Type B pancreatic cell (in vitro differentiated cells): Measurements from ENCODE around the gene LBP. TPM values are rescaled to one million over a fixed set of nuclear protein-coding genes. Genes with fewer than 3 reads are reported as not detected.
A peak's percentile ranks its signal among the peaks of the same experiment; 100 is the strongest.

ENCODE experiments used
- DNase-seq: peaks from one replicate; pipeline ENCODE4 v3.0.0; 2021; ENCODE audit warnings: mixed read lengths; ENCODE audit not compliant: unreplicated experiment; ENCODE audit errors: extremely low spot score
- H3K27ac Mint-ChIP-seq: 2 replicates; pipeline ENCODE4 v1.8.0; 2021; ENCODE audit warnings: mild to moderate bottlenecking, mixed read lengths
- H3K27me3 Mint-ChIP-seq: 2 replicates; pipeline ENCODE4 v1.8.0; 2021; ENCODE audit warnings: mixed read lengths
- H3K36me3 Mint-ChIP-seq: 2 replicates; pipeline ENCODE4 v1.8.0; 2021; ENCODE audit warnings: mixed read lengths
- H3K4me1 Mint-ChIP-seq: one replicate; pipeline ENCODE4 v1.8.0; 2021; ENCODE audit warnings: mixed read lengths; ENCODE audit not compliant: unreplicated experiment
- H3K4me3 Mint-ChIP-seq: 2 replicates; pipeline ENCODE4 v1.8.0; 2021; ENCODE audit warnings: mild to moderate bottlenecking, mixed read lengths
- H3K9me3 Mint-ChIP-seq: 2 replicates; pipeline ENCODE4 v1.8.0; 2021; ENCODE audit warnings: mixed read lengths
- total RNA-seq: library from RNA; stranded (reverse); gene quantifications from 2 replicates; pipeline ENCODE4 v1.2.1, GENCODE V29; 2021; ENCODE audit warnings: low replicate concordance
- TF ChIP-seq, protein P1 (sequence below): fragments of 200-600 bp; sonication (generic); conservative IDR thresholded peaks from 2 replicates; pipeline ENCODE4 v1.5.0; 2021; ENCODE audit warnings: antibody characterized with exemption, mild to moderate bottlenecking

LBP gene
- total RNA-seq, 1 donor from 2014 or later: not detected

DNA sequence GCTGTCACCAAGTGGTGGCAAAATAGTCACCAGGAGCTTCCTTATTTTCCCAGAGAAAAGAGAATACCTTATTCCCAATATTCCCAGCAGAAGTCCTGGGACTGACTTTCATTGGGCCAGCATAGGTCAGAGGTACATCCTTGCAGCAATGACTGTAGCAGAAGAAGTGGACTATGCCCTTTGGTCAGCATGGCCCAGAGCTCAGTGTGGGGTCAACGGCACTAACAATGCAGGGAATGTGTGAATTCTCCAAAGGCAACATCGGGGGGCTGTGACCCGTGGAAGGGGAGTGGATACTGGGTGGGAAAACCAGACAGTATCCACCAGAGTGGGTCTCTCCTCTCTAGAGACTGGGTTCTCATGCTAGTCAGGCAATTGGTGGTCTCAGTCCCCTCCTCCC lies 15.6 kb upstream of the LBP start:
- Mint-ChIP-seq H3K27ac (no peak overlapping the region), H3K4me3 (no peak overlapping the region), H3K36me3 (no peaks in the 10 kb centered on the region), H3K27me3 (peaks cover 20% of the 10 kb centered on the region), H3K9me3 (no peaks in the 10 kb centered on the region), H3K4me1 (no peaks in the 10 kb centered on the region)
- no peak for DNase-seq
- TF ChIP-seq, protein P1, sequence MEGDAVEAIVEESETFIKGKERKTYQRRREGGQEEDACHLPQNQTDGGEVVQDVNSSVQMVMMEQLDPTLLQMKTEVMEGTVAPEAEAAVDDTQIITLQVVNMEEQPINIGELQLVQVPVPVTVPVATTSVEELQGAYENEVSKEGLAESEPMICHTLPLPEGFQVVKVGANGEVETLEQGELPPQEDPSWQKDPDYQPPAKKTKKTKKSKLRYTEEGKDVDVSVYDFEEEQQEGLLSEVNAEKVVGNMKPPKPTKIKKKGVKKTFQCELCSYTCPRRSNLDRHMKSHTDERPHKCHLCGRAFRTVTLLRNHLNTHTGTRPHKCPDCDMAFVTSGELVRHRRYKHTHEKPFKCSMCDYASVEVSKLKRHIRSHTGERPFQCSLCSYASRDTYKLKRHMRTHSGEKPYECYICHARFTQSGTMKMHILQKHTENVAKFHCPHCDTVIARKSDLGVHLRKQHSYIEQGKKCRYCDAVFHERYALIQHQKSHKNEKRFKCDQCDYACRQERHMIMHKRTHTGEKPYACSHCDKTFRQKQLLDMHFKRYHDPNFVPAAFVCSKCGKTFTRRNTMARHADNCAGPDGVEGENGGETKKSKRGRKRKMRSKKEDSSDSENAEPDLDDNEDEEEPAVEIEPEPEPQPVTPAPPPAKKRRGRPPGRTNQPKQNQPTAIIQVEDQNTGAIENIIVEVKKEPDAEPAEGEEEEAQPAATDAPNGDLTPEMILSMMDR: no peak

DNA sequence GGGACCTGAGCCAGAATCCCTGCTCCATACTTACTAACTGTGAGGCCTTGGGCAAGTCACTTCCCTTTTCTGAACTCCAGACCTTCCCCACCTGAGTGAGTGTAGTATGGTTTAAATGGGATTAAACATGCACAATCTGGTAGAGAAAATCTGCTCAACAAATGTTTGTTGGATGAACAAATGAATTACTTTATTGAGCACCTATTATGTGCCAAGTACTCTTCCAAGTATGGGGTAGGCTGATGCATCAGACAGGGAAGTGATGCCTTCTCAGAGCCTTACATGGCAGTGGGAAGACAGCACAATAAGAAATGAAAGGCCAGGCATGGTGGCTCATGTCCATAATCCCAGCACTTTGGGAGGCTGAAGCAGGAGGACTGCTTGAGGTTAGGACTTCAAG lies 15.0 kb upstream of the LBP start:
- Mint-ChIP-seq H3K27me3 (peaks cover 23% of the 10 kb centered on the region), H3K9me3 (no peaks in the 10 kb centered on the region), H3K4me3 (no peak overlapping the region), H3K27ac (no peak overlapping the region), H3K4me1 (peaks cover under 1% of the 10 kb centered on the region), H3K36me3 (no peaks in the 10 kb centered on the region)
- TF ChIP-seq, protein P1: no peak
- DNase-seq: no peak

DNA sequence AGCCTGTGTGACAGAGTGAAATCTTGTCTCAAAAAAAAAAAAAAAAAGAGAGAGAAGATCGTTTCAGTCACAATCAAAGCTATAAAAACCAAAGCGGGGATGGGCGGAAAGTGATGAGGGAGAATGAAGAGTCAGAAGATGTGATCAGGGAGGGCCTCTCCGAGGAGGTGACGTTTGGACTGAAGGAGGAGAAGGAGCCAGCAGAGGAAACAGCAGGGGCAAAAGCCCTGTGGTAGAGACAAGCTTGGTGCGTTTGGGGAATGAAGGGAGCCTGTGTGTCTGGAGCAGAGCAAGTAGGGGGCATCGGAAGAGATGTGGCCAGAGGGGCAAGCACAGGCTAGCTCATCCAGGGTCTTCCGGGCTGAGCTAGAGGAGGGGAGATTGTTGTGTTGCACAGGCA lies 14.5 kb upstream of the LBP start:
- Mint-ChIP-seq H3K9me3 (no peaks in the 10 kb centered on the region), H3K27ac (no peak overlapping the region), H3K4me1 (peaks cover 4% of the 10 kb centered on the region), H3K27me3 (peaks cover 27% of the 10 kb centered on the region), H3K4me3 (no peak overlapping the region), H3K36me3 (no peaks in the 10 kb centered on the region)
- TF ChIP-seq, protein P1: no peak
- no peak for DNase-seq

DNA sequence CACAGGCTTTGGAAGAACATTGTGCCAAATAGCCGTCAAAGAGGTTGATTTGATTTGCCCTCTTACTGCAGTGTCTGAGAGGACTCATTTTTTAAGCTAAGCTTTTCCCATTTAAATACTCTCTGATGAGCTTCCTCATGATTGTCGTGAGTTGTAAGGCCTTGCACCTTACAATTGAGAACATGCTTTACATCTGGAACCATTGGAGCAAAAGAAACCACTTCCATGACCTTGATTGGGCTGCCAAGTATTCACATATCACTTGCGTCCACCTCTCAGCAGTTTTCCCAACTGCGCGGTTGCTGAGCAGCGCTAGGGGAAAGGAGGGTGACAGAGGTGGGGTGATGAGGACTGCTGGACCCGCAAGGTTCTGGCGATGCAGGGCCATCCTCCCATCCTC lies 12.3 kb upstream of the LBP start:
- Mint-ChIP-seq H3K36me3 (no peaks in the 10 kb centered on the region), H3K9me3 (peaks cover 7% of the 10 kb centered on the region), H3K4me3 (no peak overlapping the region), H3K27me3 (peaks cover 23% of the 10 kb centered on the region), H3K27ac (no peak overlapping the region), H3K4me1 (peaks cover 4% of the 10 kb centered on the region)
- DNase-seq: no peak
- TF ChIP-seq, protein P1: no peak

DNA sequence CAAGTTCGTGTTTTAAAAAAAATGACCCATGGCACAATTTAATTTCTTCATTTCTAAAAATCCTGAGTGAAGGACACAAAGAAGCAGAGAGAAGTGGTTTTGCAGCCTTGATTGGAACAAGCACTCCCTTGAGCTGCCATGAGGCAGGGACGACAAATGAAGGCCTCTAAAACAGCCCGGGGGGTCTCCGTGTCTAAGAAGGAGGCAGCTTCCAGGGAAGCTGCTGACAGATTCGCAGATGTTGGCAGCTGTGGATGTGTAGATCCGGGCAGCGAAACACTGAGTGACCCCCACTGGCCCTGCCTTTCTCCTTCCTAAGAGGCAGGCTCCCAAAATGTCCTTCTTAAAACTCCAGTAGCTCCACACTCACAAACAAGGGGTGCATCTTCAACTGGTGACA lies 9.6 kb upstream of the LBP start:
- TF ChIP-seq, protein P1: no peak
- H3K4me3 Mint-ChIP-seq: no peak overlapping the region
- H3K27ac Mint-ChIP-seq: no peak overlapping the region
- H3K36me3 Mint-ChIP-seq: no peaks in the 10 kb centered on the region
- H3K27me3 Mint-ChIP-seq: peaks cover 19% of the 10 kb centered on the region
- no peak for DNase-seq
- H3K9me3 Mint-ChIP-seq: peaks cover 7% of the 10 kb centered on the region
- H3K4me1 Mint-ChIP-seq: peaks cover 5% of the 10 kb centered on the region

DNA sequence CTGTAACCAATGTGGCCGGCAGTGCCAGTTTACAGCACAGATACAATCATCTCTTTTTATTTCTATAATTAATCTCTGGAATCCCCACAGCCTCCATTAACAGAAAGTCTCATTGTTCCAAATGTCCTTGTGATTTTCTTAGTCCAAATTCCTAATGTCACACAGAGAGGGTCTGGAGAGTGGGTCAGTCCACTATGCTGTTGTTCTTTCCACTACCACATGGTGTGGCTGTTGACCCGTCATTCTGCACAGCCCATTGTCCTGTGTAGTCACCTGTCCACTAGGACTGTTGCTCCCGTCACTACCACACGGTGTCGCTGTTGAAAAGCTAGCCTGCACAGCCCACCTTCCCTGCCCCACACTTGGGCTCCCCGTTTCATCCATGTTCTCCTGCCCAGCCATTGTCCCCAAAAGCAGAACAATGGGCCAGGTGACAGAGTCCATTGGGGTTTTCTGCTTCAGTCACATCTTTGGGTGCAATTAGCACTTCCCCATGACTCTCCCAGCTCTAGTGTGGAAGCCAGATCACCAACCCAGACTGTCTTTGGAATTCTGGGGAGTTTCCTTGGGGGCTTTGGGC lies 8.6 kb upstream of the LBP start:
- DNase-seq: no peak
- Mint-ChIP-seq H3K4me3 (no peak overlapping the region), H3K27ac (no peak overlapping the region), H3K36me3 (no peaks in the 10 kb centered on the region), H3K4me1 (peaks cover 13% of the 10 kb centered on the region), H3K9me3 (peaks cover 7% of the 10 kb centered on the region), H3K27me3 (peaks cover 10% of the 10 kb centered on the region)
- TF ChIP-seq, protein P1: peak; percentile 73
